Fibroblast of skin of scalp (primary cell): Measurements from ENCODE around the gene KLF14. TPM values are rescaled to one million over a fixed set of nuclear protein-coding genes. Genes with fewer than 3 reads are reported as not detected.
A peak's percentile ranks its signal among the peaks of the same experiment; 100 is the strongest.
"Not testable (repeated sequence)": the region's sequence is repeated elsewhere in the genome, so short reads cannot be mapped to it uniquely, and the experiment has no call there.

Experiments
- DNase-seq: peaks from one replicate; pipeline ENCODE4 v3.0.0-alpha.2; 2013
- polyA plus RNA-seq, 2 experiments: library from polyadenylated mRNA; unstranded; fragments of 120-200 nt; gene quantifications; one replicate each; pipeline ENCODE4 v1.2.1, GENCODE V29; 2013; ENCODE audit not compliant: insufficient read length in 2 of 2

Gene KLF14
- polyA plus RNA-seq (2013, experiment 1 of 2; ENCODE audit: insufficient read length): 0.12 TPM
- polyA plus RNA-seq (2013, experiment 2 of 2; ENCODE audit: insufficient read length): 0.26 TPM

DNA sequence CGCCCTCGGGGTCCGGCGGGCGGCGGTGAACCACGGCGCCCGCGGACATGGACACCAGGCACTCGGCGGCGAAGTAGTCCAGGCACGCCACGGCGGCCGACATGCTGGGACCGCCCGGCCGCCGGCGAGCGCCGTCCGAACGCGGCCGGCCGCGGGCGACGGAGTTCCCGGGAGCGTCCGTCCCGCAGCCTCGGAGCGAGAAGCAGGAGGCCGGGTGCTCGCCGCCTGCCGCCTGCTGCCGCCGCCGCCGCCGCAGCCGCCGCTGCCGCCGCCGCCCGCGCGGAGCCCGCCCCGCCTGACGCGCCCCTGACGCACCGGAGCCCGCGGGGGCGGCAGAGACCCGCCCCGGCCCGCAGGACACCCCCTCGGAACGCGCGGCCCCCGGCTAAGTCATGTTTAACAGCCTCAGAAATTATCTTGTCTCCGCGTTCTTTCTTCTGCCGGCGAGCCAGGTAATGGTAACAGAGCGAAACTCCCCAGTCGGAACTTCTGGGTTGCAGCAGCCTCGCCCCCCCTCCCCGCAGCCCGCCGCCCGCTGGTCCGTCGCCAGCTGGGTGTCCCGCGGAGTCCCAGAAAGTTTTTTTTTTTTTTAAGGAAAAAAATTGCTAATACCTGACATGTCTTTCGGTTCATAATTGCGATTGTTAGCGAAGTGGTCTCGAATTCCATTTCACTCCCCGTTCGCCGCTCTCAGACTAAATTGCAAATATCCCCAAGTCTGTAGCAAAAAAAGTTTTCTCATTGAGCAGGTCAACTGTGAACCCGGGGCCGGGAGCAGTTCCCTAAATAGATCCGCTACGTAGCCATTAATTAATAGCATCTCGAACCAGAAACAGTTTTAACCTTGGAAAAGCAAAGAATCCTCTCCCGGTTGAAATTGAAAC is at the start of gene KLF14:
TSS of gene KLF14 (minus strand) at position 277 of the 884 bp plus-strand sequence. CDS start at position 103, 174 bp downstream.
- DNase-seq: peak; percentile 23

DNA sequence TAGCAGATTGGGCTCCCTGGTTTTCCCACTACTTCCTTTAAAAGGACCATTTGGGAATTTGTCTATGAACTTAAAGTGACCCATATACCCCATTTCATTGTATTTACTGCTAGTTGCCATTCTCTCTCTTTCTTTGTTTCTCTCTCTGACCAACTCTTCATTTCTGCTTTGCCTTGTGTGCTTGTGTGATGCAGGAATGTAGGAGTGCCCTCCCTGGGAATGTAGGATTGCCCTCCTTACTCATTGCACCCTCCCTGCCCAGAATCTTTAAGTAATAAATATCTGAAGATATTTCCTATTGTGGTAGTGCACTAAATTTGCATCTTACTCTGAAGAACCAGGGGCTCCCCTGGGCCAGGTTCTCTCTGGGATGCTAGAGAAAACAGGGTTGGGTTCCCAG is 47.3 kb upstream of the KLF14 start:
- DNase-seq: no peak

DNA sequence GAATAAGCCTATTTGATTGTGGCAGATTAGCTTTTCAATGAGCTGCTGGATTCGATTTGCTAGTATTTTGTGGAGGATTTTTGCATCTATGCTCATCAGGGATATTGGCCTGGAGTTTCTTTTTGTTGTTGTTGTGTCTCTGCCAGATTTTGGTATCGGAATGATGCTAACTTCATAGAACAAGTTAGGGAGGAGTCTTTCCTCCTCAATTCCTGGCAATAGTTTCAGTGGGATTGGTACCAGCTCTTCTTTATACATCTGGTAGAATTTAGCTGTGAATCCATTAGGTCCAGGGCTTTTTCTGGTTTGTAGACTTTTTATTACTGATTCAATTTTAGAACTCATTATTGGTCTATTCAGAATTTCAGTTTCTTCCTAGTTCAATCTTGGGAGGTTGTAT is 43.4 kb upstream of the KLF14 start:
- DNase-seq: no peak

DNA sequence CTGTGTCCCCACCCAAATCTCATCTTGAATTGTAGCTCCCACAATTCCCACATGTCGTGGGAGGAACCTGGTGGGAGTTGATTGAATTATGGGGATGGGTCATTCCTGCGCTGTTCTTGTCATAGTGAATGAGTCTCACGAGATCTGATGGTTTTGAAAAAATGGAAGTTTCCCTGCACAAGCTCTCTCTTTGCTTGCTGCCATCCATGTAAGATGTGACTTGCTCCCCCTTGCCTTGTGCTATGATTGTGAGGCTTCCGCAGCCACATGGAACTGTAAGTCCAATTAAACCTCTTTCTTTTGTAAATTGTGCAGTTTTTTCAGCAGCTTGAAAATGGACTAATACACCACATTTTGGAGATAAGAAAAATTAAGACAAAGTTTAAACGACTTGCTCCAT is 38.4 kb upstream of the KLF14 start:
- not testable (repeated sequence) for DNase-seq

DNA sequence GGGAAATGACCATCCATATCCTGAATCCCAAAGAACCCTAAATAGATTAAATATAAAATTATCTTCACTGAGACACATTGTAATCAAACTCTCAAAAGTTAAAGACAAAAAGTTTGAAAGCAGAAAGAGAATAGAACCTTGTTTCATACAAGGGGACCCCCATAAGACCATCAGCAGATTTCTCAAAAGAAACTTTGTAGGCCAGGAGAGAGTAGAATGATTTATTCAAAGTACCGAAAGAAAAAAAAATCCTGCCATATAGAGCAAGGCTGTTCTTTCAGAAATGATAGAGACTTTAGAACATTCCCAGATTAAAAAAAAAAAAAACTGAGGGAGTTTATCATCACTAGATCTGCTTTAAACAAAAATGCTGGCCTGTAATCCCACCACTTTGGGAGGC is 34.8 kb upstream of the KLF14 start:
- no peak for DNase-seq

DNA sequence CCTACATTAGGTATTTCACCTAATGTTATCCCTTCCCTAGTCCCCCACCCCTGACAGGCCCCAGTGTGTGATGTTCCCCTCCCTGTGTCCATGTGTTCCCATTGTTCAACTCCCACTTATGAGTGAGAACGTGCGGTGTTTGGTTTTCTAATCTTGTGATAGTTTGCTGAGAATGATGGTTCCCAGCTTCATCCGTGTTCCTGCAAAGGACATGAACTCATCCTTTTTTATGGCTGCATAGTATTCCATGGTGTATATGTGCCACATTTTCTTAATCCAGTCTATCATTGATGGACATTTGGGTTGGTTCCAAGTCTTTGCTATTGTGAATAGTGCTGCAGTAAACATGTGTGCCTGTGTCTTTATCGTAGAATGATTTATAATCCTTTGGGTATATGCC is 30.6 kb upstream of the KLF14 start:
- DNase-seq: not testable (repeated sequence)

DNA sequence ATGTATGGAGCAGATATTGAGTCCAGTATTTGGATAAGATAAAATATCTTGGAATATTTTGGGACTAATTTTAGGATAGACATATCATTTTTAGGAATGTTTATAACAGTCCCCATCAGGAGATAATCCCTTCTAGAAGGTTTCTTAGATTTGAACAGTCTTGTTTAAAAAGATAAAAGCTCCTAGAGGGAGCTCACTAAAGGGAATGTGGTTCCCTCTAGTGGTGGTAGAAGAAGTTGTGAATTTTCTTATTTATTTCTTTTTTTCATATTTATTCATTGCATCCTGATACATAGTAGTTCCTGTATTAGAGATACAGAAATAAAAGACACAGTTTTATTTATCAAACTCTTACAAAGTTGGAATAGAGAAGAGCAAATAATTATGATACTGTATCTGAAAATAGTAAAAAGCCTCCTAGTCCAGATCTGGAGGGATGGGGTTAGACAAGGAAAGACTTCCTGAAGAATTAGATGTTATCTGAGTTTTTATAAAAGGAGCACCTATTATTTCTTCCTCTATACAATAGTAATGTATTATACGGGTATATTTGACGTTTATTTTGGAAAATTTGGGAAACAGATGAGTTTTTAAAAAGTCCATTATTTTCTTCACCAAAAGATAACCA is 24.5 kb upstream of the KLF14 start:
- peak; percentile 60 for DNase-seq

DNA sequence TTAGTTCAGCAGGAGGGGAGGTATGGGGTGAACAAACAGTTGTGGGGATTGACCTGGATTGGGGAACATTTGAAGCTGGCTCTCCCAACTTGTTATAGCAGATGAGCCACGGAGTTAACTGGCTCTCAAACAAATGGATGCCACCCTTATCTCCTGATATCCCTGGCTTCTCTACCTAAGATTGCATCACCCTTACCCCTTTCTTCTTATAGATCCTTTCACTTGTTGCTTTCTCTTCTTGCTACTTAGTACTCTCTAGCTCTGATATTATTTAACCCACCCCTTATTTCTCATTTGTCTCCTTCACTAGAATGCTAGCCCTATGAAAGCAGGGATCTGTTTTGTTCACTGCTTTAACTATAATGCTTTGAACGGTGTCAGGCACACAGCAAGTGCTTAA is 22.3 kb upstream of the KLF14 start:
- no peak for DNase-seq

DNA sequence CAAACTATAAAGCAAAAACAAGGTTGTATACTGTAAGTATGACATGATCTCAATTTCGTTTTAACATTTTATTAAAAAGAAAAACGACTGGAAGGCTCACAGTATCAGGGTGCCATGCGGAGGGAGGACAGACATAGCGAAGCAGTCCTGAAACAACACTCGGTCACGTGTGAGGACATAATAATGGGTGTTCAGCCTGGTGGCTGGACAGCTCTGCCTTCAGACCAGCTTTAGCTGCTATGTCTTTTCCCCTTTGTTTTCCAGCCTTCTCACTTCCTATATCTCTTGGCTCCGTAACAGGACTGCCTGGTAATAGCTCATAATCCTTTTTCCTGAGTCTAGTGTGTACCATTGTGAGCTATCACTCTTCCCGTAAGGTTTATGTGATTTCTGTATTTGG is 18.4 kb upstream of the KLF14 start:
- no peak for DNase-seq

DNA sequence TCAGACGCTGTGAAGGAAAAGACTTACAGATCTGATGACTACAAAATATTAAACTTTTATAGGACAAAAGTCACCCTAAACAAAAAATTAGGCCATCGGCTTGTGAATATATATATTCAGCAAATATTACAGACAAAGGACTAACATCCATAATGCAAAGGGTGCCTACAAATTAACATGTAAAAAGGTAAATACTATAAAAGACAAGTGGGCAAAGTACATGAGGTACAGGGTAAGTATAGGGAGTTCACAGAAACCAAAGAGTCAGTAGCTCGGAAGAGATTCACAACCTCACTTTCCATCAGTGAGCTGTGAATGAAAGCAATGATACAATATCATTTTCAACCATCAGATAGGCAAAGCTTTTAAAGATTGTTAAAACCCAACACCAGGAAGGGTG is 16.7 kb upstream of the KLF14 start:
- no peak for DNase-seq

DNA sequence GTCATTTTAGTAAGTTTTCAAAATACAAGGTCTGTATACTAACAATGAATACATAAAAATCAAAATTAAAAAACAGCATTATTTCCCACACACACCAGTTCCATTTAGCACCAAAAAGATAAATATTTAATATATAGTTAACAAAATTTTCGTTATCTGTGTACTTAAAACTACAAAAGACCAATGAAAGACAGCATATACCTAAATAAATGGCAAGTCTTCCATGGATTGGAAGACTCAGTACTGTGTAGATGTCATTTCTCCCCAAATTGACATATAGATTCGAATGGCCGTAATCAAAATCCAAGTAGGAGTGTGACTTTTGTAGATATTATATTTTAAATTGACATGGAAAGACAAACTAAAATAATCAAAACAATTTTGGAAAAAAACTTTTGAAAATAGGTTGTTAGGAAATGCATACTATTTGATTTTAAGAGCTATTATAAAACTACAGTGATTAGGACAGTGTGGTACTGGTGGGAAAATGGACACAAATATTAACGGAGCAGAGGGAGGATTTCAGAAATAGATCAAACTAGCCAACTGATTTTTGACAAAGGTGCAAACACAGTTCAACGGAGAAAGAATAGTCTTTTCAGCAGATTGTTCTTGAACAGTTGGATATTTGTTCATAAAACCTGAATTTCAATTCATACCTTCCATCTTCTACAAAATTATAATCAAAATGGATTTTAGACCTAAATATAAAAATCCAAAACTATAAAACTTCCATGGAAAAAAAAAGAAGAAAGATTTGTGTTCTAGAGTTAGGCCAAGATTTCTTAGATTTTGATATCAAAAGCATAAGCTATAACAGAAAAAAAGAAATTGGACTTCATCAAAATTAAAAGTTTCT is 14.8 kb upstream of the KLF14 start:
- no peak for DNase-seq

DNA sequence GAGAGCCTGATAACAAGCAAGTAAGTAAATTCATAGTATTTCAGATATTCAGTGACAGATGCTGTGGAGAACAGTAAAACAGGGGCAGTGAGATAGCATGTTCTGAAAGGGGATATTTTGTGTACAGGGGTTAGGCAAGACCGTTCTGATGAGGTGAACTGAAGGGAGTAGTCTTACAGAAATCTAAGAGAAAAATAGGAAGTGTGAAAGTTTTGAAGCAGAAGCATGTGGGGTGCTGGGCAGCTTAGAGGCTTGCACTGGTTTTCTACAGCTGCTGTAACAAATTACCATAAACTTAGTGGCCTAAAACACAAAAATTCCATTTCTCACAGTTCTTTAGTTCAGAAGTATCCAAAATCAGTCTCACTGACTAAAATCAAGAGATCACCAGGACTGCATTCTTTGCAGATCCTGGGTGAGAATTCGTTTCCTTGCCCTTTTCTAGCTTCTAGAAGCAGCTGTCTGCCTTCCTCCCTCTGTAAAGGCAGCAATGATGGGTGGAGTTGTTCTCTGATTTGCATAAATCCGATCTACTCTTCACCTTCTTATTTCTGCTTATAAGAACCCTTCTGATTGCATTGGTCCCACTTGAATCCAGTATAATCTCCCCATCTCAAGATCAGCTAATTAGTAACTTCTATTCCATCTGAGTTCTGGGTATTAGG is 7.5 kb upstream of the KLF14 start:
- no peak for DNase-seq

DNA sequence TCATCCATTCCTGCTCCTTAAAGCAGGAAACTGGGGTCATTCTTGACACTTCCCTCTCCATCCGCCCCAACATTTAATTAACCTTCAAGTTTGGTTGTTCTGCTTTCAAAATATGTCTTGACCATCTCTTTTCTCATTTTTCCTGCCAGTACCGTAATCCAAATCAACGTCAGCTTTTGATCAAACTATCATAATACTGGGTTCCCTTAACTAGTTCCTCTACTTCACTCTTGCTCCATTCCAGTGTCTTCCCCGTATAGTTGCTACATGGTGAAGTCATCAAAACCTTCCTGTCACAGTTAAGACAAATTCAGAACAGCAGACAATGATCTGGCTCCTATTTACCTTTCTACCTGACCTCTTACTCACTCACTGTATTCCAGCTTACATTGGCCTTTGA is 6.6 kb upstream of the KLF14 start:
- DNase-seq: no peak

DNA sequence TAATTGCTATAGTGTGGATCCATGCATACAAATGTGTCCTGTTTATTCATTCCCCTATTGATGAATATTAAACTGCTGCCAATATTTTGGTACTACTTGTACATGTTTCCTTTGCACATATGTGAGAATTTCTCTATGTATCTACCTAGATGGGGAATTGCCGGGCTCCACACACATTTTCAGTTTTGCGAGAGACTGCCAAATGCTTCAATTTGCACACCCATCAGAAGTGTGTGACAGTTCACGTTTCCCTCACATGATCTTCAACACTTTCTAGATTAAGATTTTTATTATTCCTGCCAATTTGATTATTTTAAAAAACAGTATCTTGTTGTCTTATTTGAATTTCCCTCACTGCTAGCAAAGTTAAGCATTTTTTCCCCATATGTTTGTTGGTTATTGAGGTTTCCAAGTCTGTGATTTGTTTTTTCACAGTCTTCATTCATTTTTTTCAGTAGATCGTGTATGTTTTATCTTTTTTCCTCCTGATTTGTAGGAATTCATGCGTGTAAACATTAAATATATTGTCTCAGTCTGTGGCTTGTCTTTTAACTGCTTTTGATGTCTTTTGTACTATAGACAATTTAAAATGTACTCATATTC is 2.4 kb upstream of the KLF14 start:
- DNase-seq: no peak

DNA sequence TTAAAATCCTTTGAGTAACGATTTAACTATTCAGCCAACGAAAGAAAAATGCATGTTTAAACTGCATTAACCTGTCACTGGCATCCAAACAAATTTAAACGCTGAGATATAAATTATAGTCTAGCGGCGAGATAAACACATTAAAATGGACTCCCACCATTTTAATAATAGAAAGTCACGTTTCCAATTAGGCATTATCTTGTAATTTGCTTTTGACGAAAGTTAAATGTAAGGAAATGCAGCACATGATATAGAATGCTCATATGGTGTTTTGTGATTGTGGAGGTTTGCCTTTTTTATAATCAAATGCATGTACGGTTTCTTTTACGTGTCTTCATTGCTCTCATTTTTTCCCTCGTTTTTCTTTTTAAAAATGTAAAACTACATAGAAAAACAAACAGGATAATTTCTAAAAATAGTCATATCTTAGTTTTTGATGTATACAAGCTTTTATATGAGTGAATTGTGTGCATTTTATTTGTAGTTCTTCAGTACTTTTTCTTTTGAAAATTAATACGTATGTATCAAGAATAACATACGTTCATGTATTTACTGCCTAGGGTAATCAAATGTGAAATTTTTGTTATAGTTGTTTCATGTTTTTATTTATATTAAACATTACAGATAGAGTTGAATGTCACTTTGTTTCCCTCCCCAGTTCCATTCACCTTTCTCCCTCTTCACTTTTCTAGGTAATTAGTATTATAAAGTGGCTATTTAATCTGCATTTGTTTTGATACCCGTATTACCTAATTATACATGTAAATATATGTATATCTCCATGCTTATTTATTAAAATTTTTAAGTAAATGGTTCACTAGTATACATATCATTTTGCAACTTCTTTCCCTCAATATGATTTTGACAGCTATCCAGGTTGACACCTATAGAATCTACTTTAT is 1.1 kb upstream of the KLF14 start:
- DNase-seq: no peak

DNA sequence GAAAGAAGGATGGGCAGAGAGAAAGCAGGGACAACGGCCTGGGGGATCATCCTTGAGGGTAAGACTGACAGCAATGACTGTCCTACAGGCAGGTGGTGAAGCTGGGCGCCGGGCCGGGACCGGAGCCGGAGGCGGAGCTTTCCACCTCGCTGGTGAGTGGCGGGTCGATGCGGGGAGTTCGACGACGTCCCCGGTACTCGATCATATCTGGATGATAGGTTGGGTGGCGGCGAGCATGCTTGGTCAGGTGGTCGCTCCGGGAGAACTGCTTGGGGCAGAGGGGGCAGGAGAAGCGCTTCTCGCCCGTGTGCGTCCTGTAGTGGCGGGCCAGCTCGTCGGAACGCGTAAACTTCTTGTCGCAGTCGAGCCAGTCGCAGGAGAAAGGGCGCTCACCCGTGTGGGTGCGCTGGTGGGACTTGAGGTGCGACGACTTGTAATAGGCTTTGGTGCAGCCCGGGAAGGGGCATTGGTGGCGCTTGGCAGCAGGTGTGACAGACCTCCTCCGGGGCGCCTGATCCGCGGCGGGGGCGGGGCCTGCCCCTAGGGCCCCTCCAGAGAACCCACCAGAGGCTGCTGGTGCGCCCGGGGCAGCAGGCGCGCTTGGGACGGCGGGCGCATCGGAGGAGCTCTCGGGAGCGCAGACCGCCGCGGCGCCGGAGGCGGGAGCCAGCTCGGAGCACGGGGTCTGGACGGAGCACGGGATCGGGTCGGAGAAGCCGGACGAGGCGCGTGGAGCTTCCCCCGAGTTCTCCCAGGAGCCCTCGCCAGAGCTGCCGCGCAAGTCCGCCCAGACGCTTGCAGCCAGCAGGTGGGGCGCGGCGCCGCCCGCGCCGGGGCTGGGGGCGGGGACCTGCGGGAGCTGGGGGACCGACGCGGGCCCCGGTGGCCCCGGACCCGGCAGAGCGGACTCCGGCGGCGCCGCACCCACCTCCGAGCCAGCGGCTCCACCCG is 752 bp downstream of the KLF14 start:
- DNase-seq: peak; percentile 15

DNA sequence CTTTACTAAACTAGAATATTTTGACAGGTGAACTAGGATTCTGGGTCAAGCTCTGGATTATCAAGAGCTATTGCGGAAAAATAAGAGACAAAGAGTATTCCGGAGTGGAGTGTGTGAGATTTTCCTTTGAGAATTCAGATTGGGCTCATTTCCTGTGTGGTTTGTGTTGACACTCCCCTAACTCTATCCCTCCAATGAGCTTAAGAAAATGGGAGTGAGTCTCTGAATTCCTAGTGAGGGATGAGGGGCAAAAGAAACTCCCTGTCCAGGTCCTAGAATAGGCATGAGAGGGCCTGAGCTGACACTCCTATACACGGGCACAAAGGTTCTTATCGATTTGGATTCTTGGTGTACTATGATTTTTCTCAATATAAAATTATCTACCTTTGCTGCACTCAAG is 10.2 kb downstream of the KLF14 start:
- peak; percentile 8 for DNase-seq

DNA sequence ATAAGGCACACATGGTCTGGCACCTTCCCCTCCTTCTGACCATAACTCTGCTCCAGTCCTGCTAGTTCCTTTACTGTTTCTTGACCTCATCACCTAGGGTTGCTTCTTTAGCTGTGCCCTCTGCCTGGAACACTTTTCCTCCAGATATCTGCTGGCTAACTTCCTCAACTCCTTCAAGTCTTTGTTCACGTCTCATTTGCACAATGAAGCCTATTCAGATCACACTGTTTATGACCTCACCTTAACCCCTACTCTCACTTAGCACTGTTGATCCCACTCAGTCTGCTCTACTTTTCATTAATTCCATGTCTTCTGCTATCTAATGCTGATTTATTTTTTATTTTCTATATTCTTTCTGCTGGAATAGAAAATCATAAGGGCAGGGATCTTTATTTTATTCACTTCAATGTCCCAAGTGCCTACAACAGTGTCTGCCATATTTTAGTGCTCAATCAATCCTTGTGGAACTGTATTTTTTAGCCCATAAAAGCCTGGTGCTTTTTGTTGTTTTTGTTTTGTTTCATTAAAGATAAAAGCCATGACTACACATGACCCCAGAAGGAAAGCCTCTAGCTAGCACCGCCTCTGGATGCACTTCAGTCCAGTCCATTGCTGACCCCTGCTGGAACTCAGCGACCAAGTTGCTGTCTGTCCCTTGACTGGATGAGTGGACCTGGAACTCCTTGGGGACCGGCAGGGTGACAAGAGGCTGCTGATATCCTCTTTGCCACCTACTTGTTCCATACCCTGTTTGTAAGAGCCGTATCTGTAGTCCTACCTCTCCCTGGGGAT is 12.3 kb downstream of the KLF14 start:
- DNase-seq: peak; percentile 67

DNA sequence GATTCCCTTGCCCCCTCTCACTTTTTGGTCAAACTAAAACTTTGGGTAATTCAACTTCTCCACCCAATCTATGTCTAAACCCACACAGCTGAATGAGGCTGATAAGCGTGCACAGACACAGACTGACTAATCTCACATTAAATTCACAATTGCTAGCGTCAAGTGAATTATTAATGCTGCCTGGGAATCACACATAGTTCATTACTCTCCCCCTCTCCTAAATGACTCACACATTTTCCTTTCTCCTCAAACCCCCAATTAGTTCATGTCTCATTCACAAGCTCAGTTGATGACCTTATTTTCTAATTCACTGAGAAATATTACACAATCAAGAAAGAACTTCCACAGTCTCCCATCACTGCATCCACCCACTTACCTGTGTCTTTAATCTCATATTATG is 14.5 kb downstream of the KLF14 start:
- no peak for DNase-seq
